Astrocyte of the spinal cord (primary cell): ENCODE data around the gene SLC35D2.
A peak's percentile ranks its signal among the peaks of the same experiment; 100 is the strongest.

ENCODE experiments used
- DNase-seq: peaks from one replicate; pipeline ENCODE4 v3.0.0; 2011; ENCODE audit warnings: low read depth, low spot score
- H3K4me3 ChIP-seq: 2 replicates; pipeline ENCODE4 v1.5.1; 2011; ENCODE audit warnings: low read depth, mild to moderate bottlenecking, low read length, moderate library complexity
- in situ Hi-C: cut with HindIII; loops from 2 replicates; pipeline ENCODE4 v1.10.0; 2017; ENCODE audit warnings: low sequenced_read_pairs
- TF ChIP-seq, protein P1 (sequence below): IDR thresholded peaks from 2 replicates; pipeline ENCODE4 v1.5.1; 2012; ENCODE audit warnings: low read depth, mild to moderate bottlenecking, low read length, inconsistent platforms

SLC35D2 gene

DNA sequence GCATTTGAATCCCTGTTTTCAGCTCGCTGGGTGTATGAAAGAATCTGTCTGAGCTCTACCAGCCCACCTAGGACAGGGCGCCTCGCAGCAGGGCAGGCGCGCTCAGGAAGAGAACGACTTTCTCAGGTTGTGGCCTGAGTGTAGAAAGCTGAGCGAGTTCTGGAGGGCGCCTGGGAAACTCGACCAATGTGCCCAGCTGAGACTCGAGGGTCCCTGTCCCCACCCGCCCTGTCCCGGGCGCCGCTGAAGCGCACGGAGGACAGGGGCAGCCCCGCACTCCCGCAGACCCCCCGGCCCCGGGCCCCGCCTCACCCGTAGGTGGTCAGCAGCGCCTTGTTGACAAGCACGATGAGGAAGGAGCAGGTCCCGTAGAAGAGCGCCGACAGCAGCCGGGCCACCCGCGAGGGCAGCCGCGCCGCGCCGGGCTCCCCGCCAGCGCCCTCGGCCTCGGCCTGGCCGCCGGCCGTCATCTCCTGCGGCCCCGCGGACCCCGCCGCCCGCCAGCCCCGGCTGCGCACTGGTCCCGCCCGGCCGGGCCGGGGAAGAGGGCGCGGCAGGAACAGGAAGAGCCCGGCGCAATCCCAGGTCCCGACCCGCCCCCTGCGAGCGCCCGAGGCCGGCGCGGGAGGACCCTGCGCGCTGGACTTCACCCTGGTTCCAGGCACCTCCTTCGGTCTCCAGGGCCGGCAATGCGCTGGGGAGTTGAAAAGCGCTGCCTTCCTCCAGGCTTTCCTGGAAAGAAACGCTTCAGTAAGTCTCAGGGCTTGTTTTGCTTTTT lies at the start of gene SLC35D2:
Gene SLC35D2 (minus strand): TSS at position 547 of the 778 bp plus-strand sequence. CDS start 77 bp downstream, at position 470.
- in situ Hi-C loops: no loop called here
- H3K4me3 ChIP-seq: peak within 1 kb of the TSS; percentile 58
- peak; percentile 51 for DNase-seq
- TF ChIP-seq, protein P1, sequence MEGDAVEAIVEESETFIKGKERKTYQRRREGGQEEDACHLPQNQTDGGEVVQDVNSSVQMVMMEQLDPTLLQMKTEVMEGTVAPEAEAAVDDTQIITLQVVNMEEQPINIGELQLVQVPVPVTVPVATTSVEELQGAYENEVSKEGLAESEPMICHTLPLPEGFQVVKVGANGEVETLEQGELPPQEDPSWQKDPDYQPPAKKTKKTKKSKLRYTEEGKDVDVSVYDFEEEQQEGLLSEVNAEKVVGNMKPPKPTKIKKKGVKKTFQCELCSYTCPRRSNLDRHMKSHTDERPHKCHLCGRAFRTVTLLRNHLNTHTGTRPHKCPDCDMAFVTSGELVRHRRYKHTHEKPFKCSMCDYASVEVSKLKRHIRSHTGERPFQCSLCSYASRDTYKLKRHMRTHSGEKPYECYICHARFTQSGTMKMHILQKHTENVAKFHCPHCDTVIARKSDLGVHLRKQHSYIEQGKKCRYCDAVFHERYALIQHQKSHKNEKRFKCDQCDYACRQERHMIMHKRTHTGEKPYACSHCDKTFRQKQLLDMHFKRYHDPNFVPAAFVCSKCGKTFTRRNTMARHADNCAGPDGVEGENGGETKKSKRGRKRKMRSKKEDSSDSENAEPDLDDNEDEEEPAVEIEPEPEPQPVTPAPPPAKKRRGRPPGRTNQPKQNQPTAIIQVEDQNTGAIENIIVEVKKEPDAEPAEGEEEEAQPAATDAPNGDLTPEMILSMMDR: no peak

DNA sequence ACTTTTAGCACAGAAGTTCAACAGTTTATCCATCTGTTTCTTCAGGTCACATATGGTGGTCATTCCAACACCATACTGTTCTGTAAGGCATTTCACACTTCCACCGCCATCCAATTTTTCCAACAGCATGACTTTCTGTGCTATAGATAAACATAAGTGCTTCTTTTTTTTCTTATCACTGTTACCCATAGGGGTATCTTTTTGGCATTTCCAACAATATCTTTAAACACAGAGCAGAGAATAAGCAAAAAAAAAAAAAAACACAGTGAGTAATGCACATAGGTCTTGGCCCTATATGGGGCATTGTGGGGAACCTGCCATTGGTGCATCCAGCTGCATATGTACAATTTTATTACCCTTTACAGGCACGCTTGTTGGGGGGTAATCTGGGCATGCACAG lies 46.9 kb upstream of the SLC35D2 start:
- no peak for DNase-seq
- H3K4me3 ChIP-seq: no peak overlapping the region
- TF ChIP-seq, protein P1: no peak
- in situ Hi-C loops: no loop called here

DNA sequence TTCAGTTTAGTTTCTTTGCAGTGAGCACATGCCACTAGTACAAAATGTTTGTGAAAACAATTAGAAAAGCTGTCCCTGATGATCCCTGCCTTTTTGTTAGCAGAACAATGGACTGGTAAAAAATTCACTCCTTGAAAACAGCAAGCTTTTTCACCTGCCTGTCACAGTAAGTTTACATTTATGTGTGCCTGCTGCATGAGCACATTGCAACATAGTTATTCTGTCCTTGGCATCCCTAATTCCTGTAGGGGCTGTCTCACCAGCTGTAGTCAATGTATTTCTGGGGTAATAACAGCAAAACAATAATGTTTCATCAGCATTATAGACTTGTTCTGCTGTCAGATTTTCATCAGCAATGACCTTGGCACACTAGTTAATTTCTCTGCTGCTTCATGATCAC lies 46.2 kb upstream of the SLC35D2 start:
- TF ChIP-seq, protein P1: no peak
- in situ Hi-C loops: no loop called here
- DNase-seq: no peak
- H3K4me3 ChIP-seq: no peak overlapping the region

DNA sequence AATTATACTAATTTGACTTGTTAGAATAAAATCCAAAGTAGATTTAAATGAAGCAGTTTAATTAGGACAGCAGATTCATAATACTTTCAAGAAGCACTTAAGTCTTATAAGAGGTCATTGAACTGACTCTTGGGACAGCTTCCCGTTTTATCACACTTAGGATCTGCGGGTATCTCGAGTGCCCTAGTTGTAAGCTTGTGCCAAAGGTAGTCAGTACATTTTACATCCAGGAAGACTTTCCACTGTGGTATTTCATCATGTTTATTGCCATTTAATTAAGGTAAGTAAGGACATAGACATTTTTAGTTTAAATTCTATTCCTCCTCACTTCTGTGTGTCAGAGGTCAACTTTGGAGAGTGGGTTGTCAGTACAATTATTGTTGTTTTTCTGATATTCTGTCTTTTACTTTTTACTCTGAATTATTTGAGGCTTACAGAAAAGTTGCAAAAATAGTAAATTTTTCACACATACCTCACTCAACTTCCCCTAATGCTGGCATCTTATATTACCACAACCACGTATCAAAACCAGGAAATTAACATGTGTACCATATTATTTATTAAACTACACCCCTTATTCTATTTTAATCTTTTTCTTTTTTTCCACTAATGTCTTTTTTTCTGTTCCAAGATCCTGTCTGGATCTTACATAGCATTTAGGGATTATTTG lies 42.1 kb upstream of the SLC35D2 start:
- TF ChIP-seq, protein P1: no peak
- DNase-seq: no peak
- H3K4me3 ChIP-seq: no peak overlapping the region
- in situ Hi-C loops: no loop called here

DNA sequence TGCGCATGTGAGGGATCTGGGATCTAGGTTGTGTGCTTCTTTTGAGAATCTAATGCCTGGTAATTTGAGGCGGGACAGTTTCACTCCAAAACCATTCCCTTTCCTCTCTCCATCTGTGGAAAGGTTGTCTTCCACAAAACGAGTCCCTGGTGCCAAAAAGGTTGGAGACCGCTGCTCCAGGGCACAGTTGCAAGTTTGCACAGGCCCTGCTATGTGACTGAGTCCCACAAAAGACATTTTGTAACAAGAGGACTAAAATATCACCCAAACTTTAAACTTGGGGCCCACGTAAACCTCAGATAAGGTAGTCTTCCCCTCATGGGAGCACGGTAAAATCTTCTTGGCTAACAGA lies 40.5 kb upstream of the SLC35D2 start:
- TF ChIP-seq, protein P1: no peak
- no peak overlapping the region for H3K4me3 ChIP-seq
- in situ Hi-C loops: no loop called here
- DNase-seq: no peak

DNA sequence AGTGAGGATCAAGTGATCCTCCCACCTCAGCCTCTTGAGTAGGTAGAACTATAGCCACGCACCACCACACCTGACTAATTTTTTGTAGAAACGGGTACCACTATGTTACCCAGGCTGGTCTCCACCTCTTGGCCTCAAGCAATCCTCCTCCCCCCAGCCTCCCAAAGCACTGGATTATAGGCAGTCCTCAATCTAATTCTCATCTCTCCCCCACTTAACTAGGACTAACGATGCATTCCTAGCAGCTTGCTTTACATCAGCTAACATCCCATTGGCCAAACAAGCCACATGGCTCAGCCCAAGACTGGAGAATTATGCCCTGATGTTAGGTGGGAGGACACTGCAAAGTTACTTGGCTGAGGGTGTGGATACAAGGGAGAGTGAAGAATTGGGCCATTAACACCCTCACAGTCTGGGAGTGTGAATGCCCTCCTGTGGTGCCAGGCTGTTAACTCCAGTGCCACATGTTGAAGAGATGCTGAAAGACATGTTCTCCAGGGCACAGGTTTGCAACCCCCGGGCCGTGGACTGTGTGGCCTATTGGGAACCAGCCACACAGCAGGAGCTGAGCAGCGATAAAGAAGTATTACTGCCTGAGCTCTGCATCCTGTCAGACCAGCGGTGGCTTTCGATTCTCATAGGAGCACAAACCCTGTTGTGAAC lies 39.9 kb upstream of the SLC35D2 start:
- TF ChIP-seq, protein P1: no peak
- in situ Hi-C loops: no loop called here
- no peak overlapping the region for H3K4me3 ChIP-seq
- DNase-seq: no peak
